ENCODE data around the gene LMX1B. TPM values are rescaled to one million over a fixed set of nuclear protein-coding genes. Genes with fewer than 3 reads are reported as not detected.
A peak's percentile ranks its signal among the peaks of the same experiment; 100 is the strongest.
"Not testable (repeated sequence)": the region's sequence is repeated elsewhere in the genome, so short reads cannot be mapped to it uniquely, and the experiment has no call there.

Gene LMX1B
- total and polyA plus RNA-seq, 2 donors (not counting 1 experiment from before 2014, with no cell fraction given), result not detected

DNA sequence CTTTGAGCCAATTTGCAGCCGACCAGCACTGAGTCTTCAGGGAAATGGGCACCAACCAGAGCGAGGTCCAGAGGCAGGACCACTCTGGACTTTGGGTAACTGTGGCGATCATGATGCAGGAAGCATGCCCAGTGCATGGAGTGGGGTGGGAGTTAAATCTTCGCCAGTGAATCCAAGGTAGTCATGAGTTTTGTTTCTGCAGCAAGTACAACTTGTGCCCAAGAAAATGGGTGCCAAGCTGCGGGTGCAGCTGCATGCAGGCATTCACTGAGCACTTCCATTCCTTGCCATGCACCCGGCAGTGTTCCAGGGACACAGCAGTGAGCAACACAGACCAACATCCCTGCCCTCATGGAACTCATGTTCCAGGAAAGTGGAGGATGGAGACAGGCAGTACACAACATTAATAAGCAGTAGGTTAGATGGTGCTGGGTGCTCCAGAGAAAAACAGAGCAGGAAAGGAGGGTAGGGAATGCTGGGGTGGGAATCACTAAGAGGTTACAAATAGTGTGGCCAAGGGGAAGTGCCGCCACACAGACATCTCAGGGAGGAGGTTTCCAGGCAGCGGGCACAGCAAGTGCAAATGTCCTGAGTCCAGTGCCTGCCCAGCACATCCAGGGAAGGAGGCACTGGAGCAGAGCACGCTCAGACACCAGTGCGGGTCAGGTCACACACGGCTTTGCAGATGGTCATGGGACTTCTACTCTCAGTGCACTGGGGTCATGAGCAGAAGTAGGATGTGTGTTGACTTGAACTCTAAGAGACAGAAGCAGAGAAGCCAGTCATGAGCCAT lies 48.2 kb upstream of the LMX1B start:
- no peak for TF ChIP-seq EZH2 (IDR thresholded peaks at IDR 0.05; ENCODE audit: low read length, missing control alignments)
- TF ChIP-seq, protein P1, sequence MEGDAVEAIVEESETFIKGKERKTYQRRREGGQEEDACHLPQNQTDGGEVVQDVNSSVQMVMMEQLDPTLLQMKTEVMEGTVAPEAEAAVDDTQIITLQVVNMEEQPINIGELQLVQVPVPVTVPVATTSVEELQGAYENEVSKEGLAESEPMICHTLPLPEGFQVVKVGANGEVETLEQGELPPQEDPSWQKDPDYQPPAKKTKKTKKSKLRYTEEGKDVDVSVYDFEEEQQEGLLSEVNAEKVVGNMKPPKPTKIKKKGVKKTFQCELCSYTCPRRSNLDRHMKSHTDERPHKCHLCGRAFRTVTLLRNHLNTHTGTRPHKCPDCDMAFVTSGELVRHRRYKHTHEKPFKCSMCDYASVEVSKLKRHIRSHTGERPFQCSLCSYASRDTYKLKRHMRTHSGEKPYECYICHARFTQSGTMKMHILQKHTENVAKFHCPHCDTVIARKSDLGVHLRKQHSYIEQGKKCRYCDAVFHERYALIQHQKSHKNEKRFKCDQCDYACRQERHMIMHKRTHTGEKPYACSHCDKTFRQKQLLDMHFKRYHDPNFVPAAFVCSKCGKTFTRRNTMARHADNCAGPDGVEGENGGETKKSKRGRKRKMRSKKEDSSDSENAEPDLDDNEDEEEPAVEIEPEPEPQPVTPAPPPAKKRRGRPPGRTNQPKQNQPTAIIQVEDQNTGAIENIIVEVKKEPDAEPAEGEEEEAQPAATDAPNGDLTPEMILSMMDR (conservative IDR thresholded peaks at IDR 0.05 in 1 of 2, IDR thresholded peaks at IDR 0.05 in 1 of 2; ENCODE audit: low read depth in 1 of 2, low read length in 2 of 2), result no peak
- Histone ChIP-seq H3K4me3 (replicated peaks in 1 of 4; ENCODE audit: control extremely low read depth in 1 of 4, insufficient read depth in 1 of 4, low read depth in 3 of 4, low read length in 4 of 4) (no peak overlapping the region), H3K27me3 (ENCODE audit: control insufficient read depth, insufficient read depth, low read length) (peaks cover 7% of the 10 kb centered on the region), H3K27ac (ENCODE audit: insufficient read depth, low read length) (no peak overlapping the region), H3K4me1 (ENCODE audit: control insufficient read depth, extremely low read depth, insufficient read depth, low read length) (no peaks in the 10 kb centered on the region), H3K36me3 (ENCODE audit: control insufficient read depth, insufficient read depth, low read length) (no peaks in the 10 kb centered on the region), H3K9ac (ENCODE audit: insufficient read depth, low read length) (no peak overlapping the region), H3K79me2 (ENCODE audit: control insufficient read depth, insufficient read depth, low read length) (no peaks in the 10 kb centered on the region), H4K20me1 (ENCODE audit: control insufficient read depth, extremely low read depth, insufficient read depth, low read length) (no peaks in the 10 kb centered on the region), H3K9me3 (ENCODE audit: control insufficient read depth, insufficient read depth, low read depth, low read length) (no peaks in the 10 kb centered on the region), H3K4me2 (ENCODE audit: extremely low read depth, insufficient read depth, low read length) (no peak overlapping the region), H2AFZ (ENCODE audit: low read length) (no peak overlapping the region)
- DNase-seq (ENCODE audit: low read depth in 2 of 2), result no peak

GRCh38 chr9:126569036-126569435 lies 44.7 kb upstream of the LMX1B start:
- Histone ChIP-seq H3K4me2 (ENCODE audit: extremely low read depth, insufficient read depth, low read length) (no peak overlapping the region), H2AFZ (ENCODE audit: low read length) (no peak overlapping the region), H3K27me3 (ENCODE audit: control insufficient read depth, insufficient read depth, low read length) (no peaks in the 10 kb centered on the region), H4K20me1 (ENCODE audit: control insufficient read depth, extremely low read depth, insufficient read depth, low read length) (no peaks in the 10 kb centered on the region), H3K79me2 (ENCODE audit: control insufficient read depth, insufficient read depth, low read length) (no peaks in the 10 kb centered on the region), H3K4me3 (replicated peaks in 1 of 4; ENCODE audit: control extremely low read depth in 1 of 4, insufficient read depth in 1 of 4, low read depth in 3 of 4, low read length in 4 of 4) (no peak overlapping the region), H3K9me3 (ENCODE audit: control insufficient read depth, insufficient read depth, low read depth, low read length) (no peaks in the 10 kb centered on the region), H3K9ac (ENCODE audit: insufficient read depth, low read length) (no peak overlapping the region), H3K36me3 (ENCODE audit: control insufficient read depth, insufficient read depth, low read length) (no peaks in the 10 kb centered on the region), H3K4me1 (ENCODE audit: control insufficient read depth, extremely low read depth, insufficient read depth, low read length) (no peaks in the 10 kb centered on the region), H3K27ac (ENCODE audit: insufficient read depth, low read length) (no peak overlapping the region)
- peak in 1 of 2 donors; percentile 28 for DNase-seq (ENCODE audit: low read depth in 2 of 2)
- no peak for TF ChIP-seq EZH2 (IDR thresholded peaks at IDR 0.05; ENCODE audit: low read length, missing control alignments)
- TF ChIP-seq, protein P1 (conservative IDR thresholded peaks at IDR 0.05 in 1 of 2, IDR thresholded peaks at IDR 0.05 in 1 of 2; ENCODE audit: low read depth in 1 of 2, low read length in 2 of 2), result no peak

- Histone ChIP-seq H4K20me1 (ENCODE audit: control insufficient read depth, extremely low read depth, insufficient read depth, low read length) (no peaks in the 10 kb centered on the region), H3K27ac (ENCODE audit: insufficient read depth, low read length) (no peak overlapping the region), H3K4me1 (ENCODE audit: control insufficient read depth, extremely low read depth, insufficient read depth, low read length) (no peaks in the 10 kb centered on the region), H3K27me3 (ENCODE audit: control insufficient read depth, insufficient read depth, low read length) (peaks cover 11% of the 10 kb centered on the region), H3K9me3 (ENCODE audit: control insufficient read depth, insufficient read depth, low read depth, low read length) (no peaks in the 10 kb centered on the region), H3K9ac (ENCODE audit: insufficient read depth, low read length) (no peak overlapping the region), H3K4me3 (replicated peaks in 1 of 4; ENCODE audit: control extremely low read depth in 1 of 4, insufficient read depth in 1 of 4, low read depth in 3 of 4, low read length in 4 of 4) (no peak overlapping the region), H3K4me2 (ENCODE audit: extremely low read depth, insufficient read depth, low read length) (no peak overlapping the region), H3K36me3 (ENCODE audit: control insufficient read depth, insufficient read depth, low read length) (no peaks in the 10 kb centered on the region), H2AFZ (ENCODE audit: low read length) (no peak overlapping the region), H3K79me2 (ENCODE audit: control insufficient read depth, insufficient read depth, low read length) (no peaks in the 10 kb centered on the region)
- DNase-seq (ENCODE audit: low read depth in 2 of 2), result no peak
- TF ChIP-seq EZH2 (IDR thresholded peaks at IDR 0.05; ENCODE audit: low read length, missing control alignments), result no peak
- TF ChIP-seq, protein P1 (conservative IDR thresholded peaks at IDR 0.05 in 1 of 2, IDR thresholded peaks at IDR 0.05 in 1 of 2; ENCODE audit: low read depth in 1 of 2, low read length in 2 of 2), result no peak
These were observed 35.7 kb upstream of the LMX1B start for GRCh38 chr9:126578029-126578428.

DNA sequence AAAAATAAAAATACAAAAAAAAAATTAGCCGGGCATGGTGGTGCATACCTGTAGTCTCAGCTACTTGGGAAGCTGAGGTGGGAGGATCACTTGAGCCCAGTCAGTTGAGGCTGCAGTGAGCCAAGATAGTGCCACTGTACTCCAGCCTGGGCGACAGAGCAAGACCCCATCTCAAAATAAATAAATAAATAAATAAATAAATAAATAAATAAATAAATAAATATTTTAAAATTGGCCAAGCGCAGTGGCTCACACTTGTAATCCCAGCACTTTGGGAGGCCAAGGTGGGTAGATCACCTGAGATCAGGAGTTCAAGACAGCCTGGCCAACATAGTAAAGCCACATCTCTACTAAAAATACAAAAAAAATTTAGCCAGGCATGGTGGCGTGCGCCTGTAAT lies 33.4 kb upstream of the LMX1B start:
- H3K4me3 ChIP-seq (replicated peaks in 1 of 4; ENCODE audit: control extremely low read depth in 1 of 4, insufficient read depth in 1 of 4, low read depth in 3 of 4, low read length in 4 of 4); H3K4me1 ChIP-seq (ENCODE audit: control insufficient read depth, extremely low read depth, insufficient read depth, low read length); H2AFZ ChIP-seq (ENCODE audit: low read length); H3K9ac ChIP-seq (ENCODE audit: insufficient read depth, low read length); H3K9me3 ChIP-seq (ENCODE audit: control insufficient read depth, insufficient read depth, low read depth, low read length); H3K4me2 ChIP-seq (ENCODE audit: extremely low read depth, insufficient read depth, low read length); H3K27ac ChIP-seq (ENCODE audit: insufficient read depth, low read length); H3K36me3 ChIP-seq (ENCODE audit: control insufficient read depth, insufficient read depth, low read length); H4K20me1 ChIP-seq (ENCODE audit: control insufficient read depth, extremely low read depth, insufficient read depth, low read length); H3K79me2 ChIP-seq (ENCODE audit: control insufficient read depth, insufficient read depth, low read length); DNase-seq (ENCODE audit: low read depth in 2 of 2): not testable (repeated sequence)
- H3K27me3 ChIP-seq (ENCODE audit: control insufficient read depth, insufficient read depth, low read length), result peaks cover 16% of the 10 kb centered on the region
